ENCODE measurements around the gene TENM4. TPM values are rescaled to one million over a fixed set of nuclear protein-coding genes. Genes with fewer than 3 reads are reported as not detected.

The TENM4 gene
- total RNA-seq, 2 experiments from 2014 or later = not detected

DNA sequence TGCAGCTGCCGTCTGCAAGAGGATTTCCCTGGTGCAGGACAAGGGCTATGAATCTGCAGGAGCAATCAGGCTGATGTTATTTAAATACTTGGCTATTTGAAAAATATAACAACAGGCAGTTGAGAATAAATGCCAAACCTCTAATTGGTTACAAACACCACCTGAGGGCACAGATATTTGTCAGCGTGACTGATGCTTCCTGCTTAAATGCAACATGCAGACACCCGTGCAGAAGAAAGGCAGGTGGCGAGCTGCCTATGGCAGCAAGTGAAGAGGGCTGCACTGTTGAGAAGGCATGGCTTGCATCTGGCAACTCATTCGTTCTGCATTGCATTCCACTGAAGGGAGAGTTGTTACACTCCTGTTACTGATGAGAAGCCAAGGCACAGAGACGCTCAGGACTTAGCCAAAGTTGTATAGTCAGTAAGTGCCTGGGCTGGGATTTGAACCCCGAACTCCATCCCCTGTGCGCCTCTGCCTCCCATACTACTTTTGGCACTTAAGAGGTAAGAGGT, 350.6 kb downstream of the TENM4 start:
- H3K27ac Mint-ChIP-seq = no peak overlapping the region

DNA sequence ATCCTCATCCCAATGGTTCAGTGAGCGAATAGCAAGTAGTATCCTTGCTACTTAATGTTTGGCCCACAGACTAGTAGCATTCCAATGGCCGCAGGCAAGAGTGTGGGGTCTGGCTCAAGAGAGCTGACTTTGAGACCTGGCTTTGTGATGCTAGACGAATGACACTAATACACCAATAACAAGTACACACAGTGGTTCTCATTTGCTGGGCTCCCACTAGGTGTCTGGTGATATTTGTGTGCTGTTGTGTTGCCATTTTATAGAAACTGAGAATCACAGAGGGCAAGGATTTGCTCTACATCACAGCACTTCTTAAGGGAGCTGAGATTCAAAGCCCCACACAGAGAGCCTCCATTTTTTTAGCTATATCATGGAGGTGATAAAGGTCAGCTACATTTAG, 351.2 kb downstream of the TENM4 start:
- H3K36me3 Mint-ChIP-seq = no peaks in the 10 kb centered on the region
- no peak overlapping the region for H3K4me3 Mint-ChIP-seq
- no peaks in the 10 kb centered on the region for H3K9me3 Mint-ChIP-seq
- no peak overlapping the region for H3K27ac Mint-ChIP-seq
- no peaks in the 10 kb centered on the region for H3K4me1 Mint-ChIP-seq
- no peaks in the 10 kb centered on the region for H3K27me3 Mint-ChIP-seq
- DNase-seq = no peak

More for the DNA sequence above, 350.6 kb downstream of the TENM4 start:
- Mint-ChIP-seq H3K4me3 (no peak overlapping the region), H3K9me3 (no peaks in the 10 kb centered on the region), H3K4me1 (no peaks in the 10 kb centered on the region), H3K36me3 (no peaks in the 10 kb centered on the region), H3K27me3 (no peaks in the 10 kb centered on the region)
- DNase-seq = no peak

DNA sequence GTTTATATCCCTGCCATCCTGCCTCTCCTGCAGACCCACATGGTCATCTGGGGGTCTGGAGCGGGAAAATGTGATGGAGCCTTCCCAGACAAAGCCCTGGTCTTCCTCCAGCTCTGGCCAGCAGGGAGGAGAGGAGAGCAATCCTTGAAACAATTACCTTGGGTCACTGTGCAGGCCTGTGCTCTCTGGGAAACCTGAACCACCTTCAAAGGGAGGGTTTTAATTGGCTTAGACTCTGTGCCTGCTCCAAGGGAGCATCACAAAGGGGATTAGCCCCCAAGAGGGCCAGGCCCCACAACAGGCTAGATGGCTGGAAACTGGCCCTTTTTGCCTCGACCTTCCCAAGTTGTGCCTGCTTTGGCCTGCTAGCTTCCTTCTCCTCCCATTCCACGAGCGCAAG, 351.9 kb downstream of the TENM4 start:
- Mint-ChIP-seq H3K9me3 (no peaks in the 10 kb centered on the region), H3K4me1 (no peaks in the 10 kb centered on the region), H3K36me3 (no peaks in the 10 kb centered on the region), H3K27ac (no peak overlapping the region), H3K27me3 (no peaks in the 10 kb centered on the region), H3K4me3 (no peak overlapping the region)
- DNase-seq = no peak

DNA sequence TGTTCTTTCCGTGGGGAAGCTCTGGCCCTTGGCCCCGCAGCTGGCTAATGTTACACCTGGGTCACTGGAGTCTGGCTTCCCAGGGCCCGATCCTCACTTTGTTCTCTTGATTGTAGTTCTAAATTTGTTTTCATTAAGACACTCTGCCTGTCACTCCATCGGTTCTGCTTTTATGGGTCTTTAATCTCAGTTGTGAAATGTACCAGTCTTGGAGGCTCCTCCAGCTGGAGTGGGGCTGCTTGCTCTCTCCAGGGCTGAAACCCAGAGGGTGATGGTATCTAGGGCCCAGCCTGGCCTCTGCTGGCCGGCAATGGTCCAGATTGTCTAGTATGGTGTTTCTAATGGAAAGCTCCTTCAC, 352.9 kb downstream of the TENM4 start:
- Mint-ChIP-seq H3K9me3 (no peaks in the 10 kb centered on the region), H3K4me1 (no peaks in the 10 kb centered on the region), H3K4me3 (no peak overlapping the region), H3K27ac (peak overlapping the region; percentile 13), H3K36me3 (no peaks in the 10 kb centered on the region), H3K27me3 (no peaks in the 10 kb centered on the region)
- DNase-seq = no peak

DNA sequence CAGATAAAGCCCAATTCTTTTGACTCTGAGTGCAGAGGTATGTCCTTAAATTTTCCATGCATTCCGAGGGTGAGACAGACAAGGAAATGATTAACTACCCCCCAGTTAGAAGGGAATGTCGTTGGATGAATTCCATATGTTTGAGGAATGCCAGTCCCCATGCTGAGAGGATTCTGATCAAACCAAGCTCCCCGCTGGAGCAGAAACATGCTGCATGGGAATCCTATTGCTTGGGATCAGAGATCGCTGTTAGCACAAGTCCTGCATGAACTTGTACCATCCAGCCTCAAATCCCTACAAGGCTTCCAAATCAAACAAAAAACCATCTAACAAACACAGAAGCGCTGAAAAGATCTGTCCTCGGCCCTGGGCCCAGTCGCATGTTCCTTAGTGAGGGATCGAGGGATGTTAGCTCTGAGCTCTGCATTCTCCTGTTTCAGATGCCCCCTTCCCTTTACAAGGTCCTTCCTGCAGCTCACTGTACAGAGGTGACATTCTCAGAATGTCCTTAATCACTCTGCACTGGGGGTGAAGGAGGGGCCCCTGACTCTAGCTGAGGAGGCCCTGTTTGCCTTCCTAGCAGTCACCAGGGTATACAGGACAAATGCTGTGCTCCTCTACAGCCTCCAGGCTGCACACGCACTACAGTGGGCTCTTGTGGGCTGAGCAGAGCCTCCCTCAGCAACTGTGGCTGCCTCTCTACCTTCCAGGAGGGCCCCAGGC, 353.4 kb downstream of the TENM4 start:
- H3K4me1 Mint-ChIP-seq = no peaks in the 10 kb centered on the region
- H3K36me3 Mint-ChIP-seq = no peaks in the 10 kb centered on the region
- H3K9me3 Mint-ChIP-seq = no peaks in the 10 kb centered on the region
- H3K4me3 Mint-ChIP-seq = no peak overlapping the region
- no peak overlapping the region for H3K27ac Mint-ChIP-seq
- no peak for DNase-seq
- H3K27me3 Mint-ChIP-seq = no peaks in the 10 kb centered on the region

DNA sequence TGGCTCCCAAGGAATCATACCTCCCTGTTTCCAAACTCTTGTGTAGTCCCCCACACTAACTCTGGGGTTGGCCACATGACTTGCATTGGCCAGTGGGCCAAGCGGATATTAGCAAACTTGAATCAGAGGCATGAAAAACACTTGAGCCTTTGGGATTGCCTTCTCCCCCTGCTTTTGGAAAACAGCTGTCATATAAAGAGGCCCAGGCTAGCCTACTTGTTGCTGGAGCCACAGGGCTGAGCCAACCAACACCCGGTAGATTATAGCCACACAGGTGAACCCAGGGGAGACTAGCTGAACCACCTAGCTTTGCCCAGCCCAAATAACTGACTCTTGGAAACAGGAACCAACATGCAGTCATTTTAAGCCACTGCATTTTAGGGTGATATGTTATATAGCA, 354.8 kb downstream of the TENM4 start:
- Mint-ChIP-seq H3K27ac (no peak overlapping the region), H3K4me1 (no peaks in the 10 kb centered on the region), H3K4me3 (no peak overlapping the region), H3K27me3 (no peaks in the 10 kb centered on the region), H3K9me3 (no peaks in the 10 kb centered on the region), H3K36me3 (no peaks in the 10 kb centered on the region)
- DNase-seq = no peak

DNA sequence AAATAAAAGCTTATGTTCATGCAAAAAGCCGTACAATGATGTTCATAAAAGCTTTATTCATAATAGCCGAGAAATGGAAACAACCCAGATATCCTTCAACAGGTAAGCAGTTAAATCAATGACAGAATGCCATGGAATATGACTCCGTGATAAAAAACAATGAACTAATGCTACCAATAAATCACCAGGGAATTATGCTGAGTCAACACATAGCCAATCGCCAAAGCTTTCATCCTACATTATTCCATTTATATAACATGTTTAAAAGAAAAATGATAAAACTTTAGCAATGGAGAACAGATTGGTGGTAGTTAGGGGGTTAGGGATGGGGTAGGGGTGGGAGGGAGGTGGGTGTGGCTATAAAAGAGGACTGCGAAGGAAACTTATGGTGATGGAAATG, 356.4 kb downstream of the TENM4 start:
- DNase-seq = no peak
- Mint-ChIP-seq H3K27me3 (no peaks in the 10 kb centered on the region), H3K4me3 (no peak overlapping the region), H3K9me3 (no peaks in the 10 kb centered on the region), H3K27ac (no peak overlapping the region), H3K4me1 (no peaks in the 10 kb centered on the region), H3K36me3 (no peaks in the 10 kb centered on the region)

DNA sequence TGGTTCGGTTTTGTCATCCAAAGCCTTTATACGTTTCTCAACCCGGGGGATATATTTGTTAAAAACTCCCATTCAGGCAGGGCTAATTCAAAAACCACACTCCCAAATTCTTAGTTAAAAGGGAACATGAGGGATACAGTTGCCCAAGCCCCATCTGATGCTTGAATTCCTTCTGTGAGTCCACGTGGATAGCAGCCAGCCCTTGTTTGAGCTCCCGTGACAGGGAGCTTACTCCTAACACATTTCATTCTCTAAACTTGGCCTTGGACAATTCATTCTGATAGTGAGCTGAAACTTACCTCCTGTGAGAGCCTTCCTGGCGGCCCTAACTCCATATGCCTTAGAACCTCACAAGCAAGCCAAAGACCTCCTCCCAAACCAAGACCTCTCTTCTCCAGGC, 357.5 kb downstream of the TENM4 start:
- Mint-ChIP-seq H3K27me3 (no peaks in the 10 kb centered on the region), H3K4me1 (no peaks in the 10 kb centered on the region), H3K27ac (no peak overlapping the region), H3K9me3 (no peaks in the 10 kb centered on the region), H3K4me3 (no peak overlapping the region), H3K36me3 (no peaks in the 10 kb centered on the region)
- no peak for DNase-seq

DNA sequence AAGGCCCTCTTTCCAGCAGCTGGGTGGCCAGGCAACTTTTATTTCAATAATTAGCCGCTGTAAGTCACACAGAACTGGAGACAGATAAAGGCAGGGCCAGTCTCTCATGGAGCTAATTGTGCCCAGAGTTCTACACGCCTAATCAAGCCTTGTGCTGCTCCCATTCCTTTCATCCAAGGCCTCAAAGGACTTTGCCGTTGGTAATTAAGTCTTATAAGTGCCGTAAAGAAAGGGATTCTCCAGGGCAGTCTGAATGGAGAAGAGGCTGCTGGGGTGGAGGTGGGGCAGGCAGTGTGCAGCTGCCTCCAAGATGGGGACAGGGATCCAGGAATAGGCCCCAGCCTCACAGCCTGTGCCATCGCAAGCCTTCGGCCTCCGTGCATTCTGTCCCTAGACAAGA, 357.9 kb downstream of the TENM4 start:
- H3K9me3 Mint-ChIP-seq = no peaks in the 10 kb centered on the region
- H3K4me1 Mint-ChIP-seq = no peaks in the 10 kb centered on the region
- H3K36me3 Mint-ChIP-seq = no peaks in the 10 kb centered on the region
- H3K4me3 Mint-ChIP-seq = no peak overlapping the region
- no peak for DNase-seq
- no peaks in the 10 kb centered on the region for H3K27me3 Mint-ChIP-seq
- H3K27ac Mint-ChIP-seq = no peak overlapping the region

DNA sequence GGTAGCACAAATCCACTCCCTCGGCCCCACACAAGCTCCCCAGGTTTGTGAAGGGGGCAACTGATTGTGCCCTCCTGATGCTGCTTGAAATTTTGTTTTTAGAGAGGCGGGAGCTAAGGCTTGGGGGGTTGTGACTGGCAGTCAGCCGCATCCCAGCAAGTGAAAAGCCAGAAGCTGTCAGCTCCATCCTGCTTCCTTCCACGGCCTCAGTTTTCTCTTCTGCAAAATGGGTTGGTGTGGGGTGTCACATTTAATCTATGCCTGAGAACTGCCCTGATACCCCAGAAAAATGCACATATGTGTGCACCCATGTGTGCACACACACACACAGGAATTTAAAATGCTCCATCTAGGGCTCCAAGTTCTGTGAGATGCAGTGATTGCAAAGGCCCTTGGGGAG, 358.6 kb downstream of the TENM4 start:
- H3K4me1 Mint-ChIP-seq = no peaks in the 10 kb centered on the region
- H3K27me3 Mint-ChIP-seq = no peaks in the 10 kb centered on the region
- H3K4me3 Mint-ChIP-seq = no peak overlapping the region
- no peak for DNase-seq
- H3K9me3 Mint-ChIP-seq = no peaks in the 10 kb centered on the region
- H3K27ac Mint-ChIP-seq = no peak overlapping the region
- no peaks in the 10 kb centered on the region for H3K36me3 Mint-ChIP-seq

DNA sequence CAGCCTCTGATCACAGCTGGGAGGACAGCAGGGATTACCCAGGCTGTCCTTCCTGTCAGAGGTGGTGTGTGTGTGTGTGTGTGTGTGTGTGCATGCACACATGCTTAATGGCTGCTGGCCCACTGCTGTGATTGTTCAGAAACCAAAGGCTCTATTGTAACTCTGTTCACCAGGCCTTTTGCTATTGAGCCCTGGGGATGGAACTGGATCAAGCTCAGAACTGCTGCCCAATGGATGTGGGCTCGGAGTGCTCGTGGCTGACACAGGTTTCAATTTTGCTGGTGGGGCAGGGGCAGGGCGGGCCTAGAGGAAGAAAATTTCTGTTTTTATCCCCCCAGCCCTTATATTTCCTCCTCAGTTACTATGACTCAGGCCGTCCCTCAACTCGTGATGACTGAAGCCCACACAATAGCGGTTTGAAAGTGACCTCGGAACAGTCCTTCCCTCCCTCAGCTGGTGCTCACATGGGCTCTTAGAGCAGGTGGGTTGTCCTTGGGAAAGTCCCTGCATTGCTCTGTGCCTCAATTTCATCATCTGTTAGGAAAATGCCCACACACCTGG, 359.3 kb downstream of the TENM4 start:
- Mint-ChIP-seq H3K4me1 (no peaks in the 10 kb centered on the region), H3K27me3 (no peaks in the 10 kb centered on the region), H3K27ac (no peak overlapping the region), H3K4me3 (no peak overlapping the region), H3K36me3 (no peaks in the 10 kb centered on the region), H3K9me3 (peaks cover under 1% of the 10 kb centered on the region)
- no peak for DNase-seq

DNA sequence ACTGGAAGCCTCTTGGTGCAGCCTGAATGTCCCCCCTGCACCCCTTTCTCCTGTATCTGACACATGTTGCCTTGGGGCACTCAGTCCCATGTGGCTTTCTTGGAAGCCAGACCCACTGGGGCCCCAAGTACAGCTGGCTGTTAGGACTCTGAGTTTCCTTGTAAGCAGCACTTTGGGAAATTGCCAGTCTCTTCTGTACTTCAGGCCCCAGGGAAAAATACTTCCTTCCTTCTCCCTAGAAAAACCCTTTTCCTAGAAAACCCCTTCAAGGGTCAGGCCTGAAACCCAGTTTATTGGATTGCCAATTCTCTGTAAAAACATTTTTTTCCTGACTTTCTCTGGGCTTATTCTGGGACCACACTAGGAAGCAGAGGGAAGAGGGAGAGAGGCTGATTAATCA, 360.3 kb downstream of the TENM4 start:
- Mint-ChIP-seq H3K36me3 (no peaks in the 10 kb centered on the region), H3K27me3 (no peaks in the 10 kb centered on the region), H3K4me3 (no peak overlapping the region), H3K27ac (no peak overlapping the region), H3K4me1 (no peaks in the 10 kb centered on the region), H3K9me3 (peaks cover 7% of the 10 kb centered on the region)
- no peak for DNase-seq

DNA sequence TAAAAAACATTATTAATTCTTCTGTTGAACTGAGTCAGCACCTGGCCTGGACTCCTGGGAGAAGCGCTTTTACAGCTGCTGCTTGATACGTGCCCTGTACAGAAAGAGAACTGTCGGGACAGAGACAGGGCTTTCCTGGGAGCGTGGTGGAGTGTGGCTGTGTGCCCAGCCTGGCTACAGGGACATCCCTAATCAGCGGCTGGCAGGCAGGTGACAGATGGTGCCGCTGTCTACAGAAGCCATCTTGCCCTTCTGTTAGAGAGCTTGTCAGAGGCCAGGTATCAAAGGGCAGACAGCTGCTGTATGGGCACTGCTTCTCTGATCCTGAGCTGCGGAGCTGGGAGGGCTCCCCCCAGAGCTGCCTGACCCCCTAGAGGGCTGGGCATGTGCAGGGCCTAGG, 361.8 kb downstream of the TENM4 start:
- no peak for DNase-seq
- no peaks in the 10 kb centered on the region for H3K27me3 Mint-ChIP-seq
- H3K9me3 Mint-ChIP-seq = peaks cover 7% of the 10 kb centered on the region
- no peak overlapping the region for H3K4me3 Mint-ChIP-seq
- H3K4me1 Mint-ChIP-seq = no peaks in the 10 kb centered on the region
- no peak overlapping the region for H3K27ac Mint-ChIP-seq
- H3K36me3 Mint-ChIP-seq = no peaks in the 10 kb centered on the region

DNA sequence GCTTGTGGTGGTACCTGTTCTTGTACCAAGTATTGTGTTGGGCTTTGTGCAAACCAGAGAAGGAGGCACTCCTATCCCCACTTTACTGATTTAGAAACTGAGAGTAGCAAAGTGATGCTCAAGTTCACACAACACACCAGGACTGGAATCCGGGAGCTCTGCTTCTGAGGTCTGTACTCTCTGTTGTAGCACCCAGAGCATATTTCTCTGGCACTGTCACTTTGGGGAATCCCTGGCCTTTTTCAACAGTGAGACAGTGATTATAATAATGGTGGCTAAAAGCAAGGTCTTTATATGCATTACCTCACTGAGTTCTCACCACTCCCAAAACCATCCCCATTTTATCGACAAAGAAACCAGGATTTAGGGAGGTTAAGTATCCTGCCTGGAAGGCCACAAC, 362.4 kb downstream of the TENM4 start:
- no peaks in the 10 kb centered on the region for H3K4me1 Mint-ChIP-seq
- H3K27ac Mint-ChIP-seq = no peak overlapping the region
- peaks cover 7% of the 10 kb centered on the region for H3K9me3 Mint-ChIP-seq
- H3K36me3 Mint-ChIP-seq = no peaks in the 10 kb centered on the region
- no peaks in the 10 kb centered on the region for H3K27me3 Mint-ChIP-seq
- H3K4me3 Mint-ChIP-seq = no peak overlapping the region
- DNase-seq = no peak

DNA sequence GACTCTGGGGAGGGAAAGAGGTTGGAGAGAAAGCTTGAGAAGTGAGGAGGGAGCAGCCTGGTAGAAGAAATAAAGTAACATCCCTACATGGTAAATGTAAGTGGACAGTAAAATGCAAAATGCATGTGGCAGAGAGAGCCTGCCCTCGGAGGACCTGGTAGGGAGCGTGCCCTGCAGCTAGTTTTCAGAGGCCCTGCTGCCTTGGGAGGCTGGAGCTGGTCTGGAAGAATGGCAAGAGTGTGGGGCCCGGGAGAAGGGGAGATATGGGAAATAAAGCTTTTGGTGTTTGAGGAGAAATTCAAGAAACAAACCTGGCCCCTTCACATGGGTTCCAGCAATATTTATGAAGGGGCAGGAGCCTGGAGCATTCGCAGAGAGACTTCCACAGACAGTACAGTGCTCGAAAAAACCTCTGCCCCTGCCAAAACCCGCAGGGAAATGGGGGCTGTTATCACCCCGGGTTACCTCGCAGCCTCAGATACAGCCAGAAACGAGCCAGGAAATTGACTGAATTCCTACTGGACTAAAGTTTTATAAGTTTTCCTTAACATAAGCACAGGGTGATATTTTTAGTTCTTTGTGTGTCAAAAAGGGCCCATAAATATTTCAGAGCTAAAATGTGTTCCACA, 363.0 kb downstream of the TENM4 start:
- H3K27me3 Mint-ChIP-seq = no peaks in the 10 kb centered on the region
- no peak overlapping the region for H3K4me3 Mint-ChIP-seq
- H3K27ac Mint-ChIP-seq = no peak overlapping the region
- no peaks in the 10 kb centered on the region for H3K36me3 Mint-ChIP-seq
- no peaks in the 10 kb centered on the region for H3K4me1 Mint-ChIP-seq
- peaks cover 7% of the 10 kb centered on the region for H3K9me3 Mint-ChIP-seq
- no peak for DNase-seq

All from activated naive CD8-positive, alpha-beta T cell treated with anti-CD3 and anti-CD28 coated beads for 36 hours (primary cell).